Measurements from ENCODE around the gene KRTAP4-2.
"Not testable (repeated sequence)": the region's sequence is repeated elsewhere in the genome, so short reads cannot be mapped to it uniquely, and the experiment has no call there.

Gene KRTAP4-2

GRCh38 chr17:41211845-41212466, 33.9 kb upstream of the KRTAP4-2 start:
- H3K27ac ChIP-seq, result no peak overlapping the region
- intact Hi-C loops (cut with DNase I; ENCODE audit: low total_unique reads), result no loop called here
- H3K4me1 ChIP-seq, result no peaks in the 10 kb centered on the region
- no peak for DNase-seq
- peaks cover 0 to 17% of the 10 kb centered on the region in 2 donors for H3K27me3 ChIP-seq
- H3K36me3 ChIP-seq, result no peaks in the 10 kb centered on the region
- TF ChIP-seq CTCF (IDR thresholded peaks at IDR 0.05), result no peak
- H3K9me3 ChIP-seq, result peaks cover 0 to 7% (median 0%) of the 10 kb centered on the region in 3 donors
- H3K4me3 ChIP-seq, result no peak overlapping the region

GRCh38 chr17:41199421-41200078, 21.5 kb upstream of the KRTAP4-2 start:
- H3K27ac ChIP-seq, result no peak overlapping the region
- H3K27me3 ChIP-seq, result no peaks in the 10 kb centered on the region
- DNase-seq, result no peak
- no peak for TF ChIP-seq CTCF (IDR thresholded peaks at IDR 0.05)
- H3K4me3 ChIP-seq, result no peak overlapping the region
- no peaks in the 10 kb centered on the region for H3K4me1 ChIP-seq
- no peaks in the 10 kb centered on the region for H3K9me3 ChIP-seq
- intact Hi-C loops (cut with DNase I; ENCODE audit: low total_unique reads), result no loop called here
- no peaks in the 10 kb centered on the region for H3K36me3 ChIP-seq

- TF ChIP-seq CTCF (IDR thresholded peaks at IDR 0.05), result no peak
- no peak overlapping the region for H3K27ac ChIP-seq
- H3K27me3 ChIP-seq, result no peaks in the 10 kb centered on the region
- H3K4me3 ChIP-seq, result no peak overlapping the region
- no peaks in the 10 kb centered on the region for H3K4me1 ChIP-seq
- H3K9me3 ChIP-seq, result no peaks in the 10 kb centered on the region
- intact Hi-C loops (cut with DNase I; ENCODE audit: low total_unique reads), result no loop called here
- no peak for DNase-seq
- no peaks in the 10 kb centered on the region for H3K36me3 ChIP-seq
Measured at GRCh38 chr17:41196068-41196467, 18.0 kb upstream of the KRTAP4-2 start.

- Histone ChIP-seq H3K9me3 (no peaks in the 10 kb centered on the region), H3K27ac (no peak overlapping the region), H3K36me3 (no peaks in the 10 kb centered on the region), H3K27me3 (peaks cover 0 to 17% of the 10 kb centered on the region in 2 donors), H3K4me1 (no peaks in the 10 kb centered on the region), H3K4me3 (no peak overlapping the region)
- TF ChIP-seq CTCF (IDR thresholded peaks at IDR 0.05), result no peak
- intact Hi-C loops (cut with DNase I; ENCODE audit: low total_unique reads), result no loop called here
- no peak for DNase-seq
Measured at GRCh38 chr17:41190328-41190727, 12.3 kb upstream of the KRTAP4-2 start.

GRCh38 chr17:41189837-41190318, 11.9 kb upstream of the KRTAP4-2 start, which contains the start of gene KRTAP9-1:
Gene KRTAP9-1 (plus strand): TSS chr17:41189887. CDS start chr17:41189887, 0 bp downstream.
- H3K4me3 ChIP-seq; DNase-seq; intact Hi-C loops (cut with DNase I; ENCODE audit: low total_unique reads); H3K27ac ChIP-seq; H3K36me3 ChIP-seq; H3K4me1 ChIP-seq; H3K9me3 ChIP-seq: not testable (repeated sequence)
- H3K27me3 ChIP-seq, result peaks cover 0 to 17% of the 10 kb centered on the region in 2 donors

GRCh38 chr17:41186872-41187271, 8.9 kb upstream of the KRTAP4-2 start:
- intact Hi-C loops (cut with DNase I; ENCODE audit: low total_unique reads), result no loop called here
- H3K4me1 ChIP-seq, result no peaks in the 10 kb centered on the region
- H3K27me3 ChIP-seq, result peaks cover 0 to 17% of the 10 kb centered on the region in 2 donors
- H3K9me3 ChIP-seq, result no peaks in the 10 kb centered on the region
- H3K27ac ChIP-seq, result no peak overlapping the region
- no peak overlapping the region for H3K4me3 ChIP-seq
- no peaks in the 10 kb centered on the region for H3K36me3 ChIP-seq
- TF ChIP-seq CTCF (IDR thresholded peaks at IDR 0.05), result no peak
- no peak for DNase-seq
